Mesothelial cell of epicardium (in vitro differentiated cells): ENCODE data around the gene ZFR2. TPM values are rescaled to one million over a fixed set of nuclear protein-coding genes. Genes with fewer than 3 reads are reported as not detected.

ENCODE experiments used
- DNase-seq, 2 experiments: peaks; one replicate each; pipeline ENCODE4 v3.0.0; 2021; ENCODE audit warnings: low spot score in 2 of 2; ENCODE audit not compliant: unreplicated experiment in 2 of 2
- H3K27ac Mint-ChIP-seq: 2 replicates; pipeline ENCODE4 v1.8.0; 2021; ENCODE audit warnings: mixed read lengths
- H3K27me3 Mint-ChIP-seq: 2 replicates; pipeline ENCODE4 v1.8.0; 2021; ENCODE audit warnings: low read depth, mixed read lengths
- H3K36me3 Mint-ChIP-seq: 2 replicates; pipeline ENCODE4 v1.8.0; 2021; ENCODE audit warnings: mixed read lengths
- H3K4me1 Mint-ChIP-seq: 2 replicates; pipeline ENCODE4 v1.8.0; 2021; ENCODE audit warnings: mixed read lengths
- H3K4me3 Mint-ChIP-seq: 2 replicates; pipeline ENCODE4 v1.8.0; 2021; ENCODE audit warnings: mild to moderate bottlenecking, moderate library complexity, mixed read lengths
- H3K9me3 Mint-ChIP-seq: 2 replicates; pipeline ENCODE4 v1.8.0; 2021; ENCODE audit warnings: mixed read lengths
- total RNA-seq: library from RNA; stranded (reverse); gene quantifications from 3 replicates; pipeline ENCODE4 v1.2.1, GENCODE V29; 2021
- TF ChIP-seq, protein P1 (sequence below): fragments of 200-600 bp; sonication (generic); IDR thresholded peaks from one replicate; pipeline ENCODE4 v1.5.0; 2021; ENCODE audit warnings: antibody characterized with exemption; ENCODE audit not compliant: unreplicated experiment

The ZFR2 gene
- total RNA-seq, 1 donor from 2014 or later = 3.6 TPM

DNA sequence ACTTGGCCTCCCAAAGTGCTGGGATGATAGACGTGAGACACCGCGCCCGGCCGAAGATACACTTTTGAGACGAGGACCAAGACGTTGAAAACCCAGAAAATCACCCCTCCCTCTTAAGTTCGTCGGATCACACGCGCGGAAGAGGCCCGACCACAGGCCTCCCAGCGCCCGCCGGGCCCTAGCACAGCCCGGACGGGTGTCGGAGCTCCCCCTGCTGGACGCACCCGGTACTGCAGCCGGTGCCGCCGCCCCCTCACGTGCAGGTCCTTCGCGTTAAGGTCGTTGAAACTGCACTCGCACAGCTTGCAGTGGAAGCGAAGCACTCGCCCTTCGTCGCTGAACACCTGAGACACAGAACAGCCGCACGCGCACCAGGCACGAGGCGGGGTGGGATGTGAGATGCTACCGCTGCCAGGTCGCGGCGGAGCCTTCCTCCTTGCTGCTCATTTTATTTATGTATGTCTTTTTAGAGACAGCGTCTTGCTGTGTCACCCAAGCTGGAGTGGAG is 46.9 kb downstream of the ZFR2 start:
- peak in 1 of 2 experiments; percentile 72 for DNase-seq
- Mint-ChIP-seq H3K36me3 (no peaks in the 10 kb centered on the region), H3K4me3 (no peak overlapping the region), H3K9me3 (no peaks in the 10 kb centered on the region), H3K4me1 (no peaks in the 10 kb centered on the region), H3K27me3 (no peaks in the 10 kb centered on the region), H3K27ac (no peak overlapping the region)
- TF ChIP-seq, protein P1, sequence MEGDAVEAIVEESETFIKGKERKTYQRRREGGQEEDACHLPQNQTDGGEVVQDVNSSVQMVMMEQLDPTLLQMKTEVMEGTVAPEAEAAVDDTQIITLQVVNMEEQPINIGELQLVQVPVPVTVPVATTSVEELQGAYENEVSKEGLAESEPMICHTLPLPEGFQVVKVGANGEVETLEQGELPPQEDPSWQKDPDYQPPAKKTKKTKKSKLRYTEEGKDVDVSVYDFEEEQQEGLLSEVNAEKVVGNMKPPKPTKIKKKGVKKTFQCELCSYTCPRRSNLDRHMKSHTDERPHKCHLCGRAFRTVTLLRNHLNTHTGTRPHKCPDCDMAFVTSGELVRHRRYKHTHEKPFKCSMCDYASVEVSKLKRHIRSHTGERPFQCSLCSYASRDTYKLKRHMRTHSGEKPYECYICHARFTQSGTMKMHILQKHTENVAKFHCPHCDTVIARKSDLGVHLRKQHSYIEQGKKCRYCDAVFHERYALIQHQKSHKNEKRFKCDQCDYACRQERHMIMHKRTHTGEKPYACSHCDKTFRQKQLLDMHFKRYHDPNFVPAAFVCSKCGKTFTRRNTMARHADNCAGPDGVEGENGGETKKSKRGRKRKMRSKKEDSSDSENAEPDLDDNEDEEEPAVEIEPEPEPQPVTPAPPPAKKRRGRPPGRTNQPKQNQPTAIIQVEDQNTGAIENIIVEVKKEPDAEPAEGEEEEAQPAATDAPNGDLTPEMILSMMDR = peak; percentile 99

DNA sequence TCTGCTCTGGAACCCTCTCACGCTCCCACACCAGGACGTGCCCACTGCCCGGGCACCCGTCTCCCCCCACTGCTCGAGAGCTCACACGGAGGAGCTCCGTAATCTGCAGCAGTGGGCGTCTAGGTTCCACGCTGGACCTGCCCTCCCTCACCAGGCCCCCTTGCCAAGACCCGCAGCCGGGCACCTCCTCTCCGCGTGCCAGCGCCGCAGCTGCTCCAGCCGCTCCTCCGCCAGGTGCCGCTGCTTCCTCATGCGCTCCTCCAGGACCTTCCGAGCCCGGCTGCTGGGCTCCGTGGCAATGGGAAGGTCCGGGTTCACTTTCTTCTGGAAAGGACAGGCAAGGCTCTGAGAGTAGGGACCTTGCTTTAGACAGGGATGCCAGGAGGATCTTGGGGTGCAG is 47.7 kb downstream of the ZFR2 start:
- DNase-seq = no peak
- Mint-ChIP-seq H3K27ac (no peak overlapping the region), H3K4me3 (no peak overlapping the region), H3K4me1 (no peaks in the 10 kb centered on the region), H3K9me3 (no peaks in the 10 kb centered on the region), H3K36me3 (no peaks in the 10 kb centered on the region), H3K27me3 (no peaks in the 10 kb centered on the region)
- TF ChIP-seq, protein P1 = no peak

DNA sequence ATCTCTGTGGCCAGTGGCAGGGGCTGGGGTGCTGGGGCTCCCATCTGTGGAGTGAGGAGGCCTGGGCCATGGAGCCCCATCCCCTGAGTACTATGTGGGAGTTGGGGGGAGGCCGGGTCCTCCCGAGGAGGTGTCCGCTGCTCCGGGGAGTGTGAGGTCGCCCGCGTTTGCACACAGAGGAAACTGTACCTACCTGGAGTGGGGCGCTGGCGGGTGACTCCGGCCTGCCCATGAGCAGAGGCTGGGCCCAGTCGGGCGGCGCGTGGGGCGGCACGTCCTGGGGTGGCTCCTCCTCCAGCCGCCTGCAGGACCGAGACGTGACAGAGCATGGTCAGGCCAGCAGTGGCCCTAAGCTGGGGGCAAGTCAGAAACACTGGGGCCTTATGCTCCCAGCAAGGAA is 48.8 kb downstream of the ZFR2 start:
- Mint-ChIP-seq H3K4me3 (no peak overlapping the region), H3K36me3 (no peaks in the 10 kb centered on the region), H3K4me1 (no peaks in the 10 kb centered on the region), H3K9me3 (no peaks in the 10 kb centered on the region), H3K27me3 (no peaks in the 10 kb centered on the region), H3K27ac (no peak overlapping the region)
- TF ChIP-seq, protein P1 = no peak
- DNase-seq = no peak

DNA sequence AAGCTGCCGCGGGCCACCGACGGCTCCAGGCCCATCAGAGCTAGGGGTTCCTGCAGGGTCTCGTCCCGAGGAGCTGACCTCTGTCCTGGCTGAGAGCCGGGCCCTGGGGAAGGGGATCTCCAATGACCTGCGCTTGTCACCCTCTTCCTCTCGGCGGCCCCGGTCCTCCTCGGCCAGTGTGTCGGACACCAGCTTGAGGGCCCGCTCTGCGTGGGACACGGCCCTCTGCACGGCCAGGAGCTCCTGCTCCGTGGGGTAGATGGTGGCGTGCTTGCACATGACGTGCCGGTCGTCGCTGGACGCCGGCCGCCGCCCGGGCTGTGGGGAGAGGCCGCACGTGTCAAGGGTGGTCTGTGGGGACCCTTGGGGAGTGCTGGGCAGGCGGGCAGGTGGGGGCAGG is 49.9 kb downstream of the ZFR2 start:
- Mint-ChIP-seq H3K9me3 (no peaks in the 10 kb centered on the region), H3K4me1 (no peaks in the 10 kb centered on the region), H3K27me3 (no peaks in the 10 kb centered on the region), H3K36me3 (no peaks in the 10 kb centered on the region), H3K4me3 (no peak overlapping the region), H3K27ac (no peak overlapping the region)
- DNase-seq = no peak
- TF ChIP-seq, protein P1 = no peak

DNA sequence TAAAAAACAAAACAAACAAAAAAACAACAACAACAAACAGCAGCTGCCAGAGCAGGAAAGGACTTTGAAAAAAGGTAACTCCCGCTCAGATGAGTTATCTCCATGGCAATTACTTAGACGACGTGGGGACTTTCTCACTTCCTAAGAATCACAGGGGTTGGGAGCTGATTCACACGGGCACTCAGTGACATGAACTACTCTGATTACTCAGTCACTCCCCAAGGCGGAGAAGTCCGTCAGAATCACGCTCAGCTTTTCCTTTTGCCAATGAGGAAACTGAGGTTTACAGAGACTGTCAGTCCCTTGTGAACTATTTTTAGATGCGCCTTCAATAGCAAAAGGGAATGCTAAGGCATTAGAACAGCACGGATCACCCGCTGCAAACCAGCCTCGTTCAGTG is 50.4 kb downstream of the ZFR2 start:
- no peaks in the 10 kb centered on the region for H3K27me3 Mint-ChIP-seq
- no peaks in the 10 kb centered on the region for H3K9me3 Mint-ChIP-seq
- no peak for DNase-seq
- no peaks in the 10 kb centered on the region for H3K36me3 Mint-ChIP-seq
- no peak overlapping the region for H3K4me3 Mint-ChIP-seq
- H3K4me1 Mint-ChIP-seq = no peaks in the 10 kb centered on the region
- TF ChIP-seq, protein P1 = no peak
- no peak overlapping the region for H3K27ac Mint-ChIP-seq

DNA sequence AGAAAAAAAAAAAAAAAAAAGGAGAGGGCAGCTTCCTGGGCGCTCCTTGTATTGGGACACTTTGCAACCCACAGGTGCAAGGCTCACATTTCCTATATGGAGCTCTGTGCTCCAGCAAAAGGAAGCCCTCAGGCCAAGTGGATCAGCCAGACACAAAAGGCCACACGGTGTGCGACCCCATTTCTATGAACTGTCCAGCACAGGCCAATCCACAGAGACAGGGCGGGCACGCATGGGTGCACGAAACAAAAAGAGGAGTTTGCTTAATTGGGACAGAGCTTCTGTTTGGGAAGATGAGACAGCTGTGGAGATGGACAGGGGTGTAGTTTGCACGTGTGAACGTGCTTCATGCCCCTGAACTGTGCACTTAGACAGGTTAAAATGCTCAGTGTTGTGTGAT is 51.1 kb downstream of the ZFR2 start:
- H3K27ac Mint-ChIP-seq = no peak overlapping the region

More for the DNA sequence above, 51.1 kb downstream of the ZFR2 start:
- no peaks in the 10 kb centered on the region for H3K36me3 Mint-ChIP-seq
- H3K4me1 Mint-ChIP-seq = no peaks in the 10 kb centered on the region
- no peaks in the 10 kb centered on the region for H3K27me3 Mint-ChIP-seq
- TF ChIP-seq, protein P1 = no peak
- H3K9me3 Mint-ChIP-seq = no peaks in the 10 kb centered on the region
- DNase-seq = no peak
- H3K4me3 Mint-ChIP-seq = no peak overlapping the region
